Ectodermal cell (in vitro differentiated cells): ENCODE results near the gene TMEM14B.
"Not testable (repeated sequence)": the region's sequence is repeated elsewhere in the genome, so short reads cannot be mapped to it uniquely, and the experiment has no call there.

Experiments used
- H3K27ac ChIP-seq: 2 replicates; pipeline ENCODE4 v1.7.0; 2013; ENCODE audit warnings: mild to moderate bottlenecking, low read depth, low read length; ENCODE audit not compliant: insufficient read depth, poor library complexity, severe bottlenecking
- H3K27me3 ChIP-seq: 2 replicates; pipeline ENCODE4 v1.7.0; 2013; ENCODE audit warnings: mild to moderate bottlenecking, low read length; ENCODE audit not compliant: insufficient read depth, control insufficient read depth, poor library complexity, severe bottlenecking
- H3K36me3 ChIP-seq: one replicate; pipeline ENCODE4 v1.7.0; 2013; ENCODE audit warnings: low read length; ENCODE audit not compliant: control insufficient read depth, insufficient read depth
- H3K4me1 ChIP-seq: one replicate; pipeline ENCODE4 v1.7.0; 2013; ENCODE audit warnings: low read length; ENCODE audit not compliant: control insufficient read depth, insufficient read depth
- H3K4me3 ChIP-seq: 2 replicates; pipeline ENCODE4 v1.7.0; 2013; ENCODE audit warnings: low read depth, low read length, control low read depth; ENCODE audit not compliant: insufficient read depth
- H3K9me3 ChIP-seq: 2 replicates; pipeline ENCODE4 v1.7.0; 2013; ENCODE audit warnings: mild to moderate bottlenecking, low read length, moderate library complexity; ENCODE audit not compliant: control insufficient read depth
- WGBS, 2 experiments: methylation state at CpG; one replicate each; pipeline ENCODE4 v1.1.7; 2013; ENCODE audit warnings: missing lambda C conversion rate in 2 of 2; 5-methylcytosine and 5-hydroxymethylcytosine counted together

TMEM14B gene

GRCh38 chr6:10723567-10723881, 24.1 kb upstream of the TMEM14B start:
- peaks cover 9% of the 10 kb centered on the region for H3K36me3 ChIP-seq
- H3K27me3 ChIP-seq, result no peaks in the 10 kb centered on the region
- H3K27ac ChIP-seq, result peak overlapping the region; percentile 73
- H3K4me1 ChIP-seq, result peaks cover 17% of the 10 kb centered on the region
- peak overlapping the region; percentile 51 for H3K4me3 ChIP-seq
- WGBS, 2 experiments, result 49 to 50% methylated on average over 7 of the region's 7 CpGs
- no peaks in the 10 kb centered on the region for H3K9me3 ChIP-seq

- H3K9me3 ChIP-seq, result no peaks in the 10 kb centered on the region
- H3K27ac ChIP-seq, result no peak overlapping the region
- no peaks in the 10 kb centered on the region for H3K27me3 ChIP-seq
- WGBS, 2 experiments, result 91 to 93% methylated on average over 6 of the region's 6 CpGs
- no peak overlapping the region for H3K4me3 ChIP-seq
- H3K36me3 ChIP-seq, result peaks cover 20% of the 10 kb centered on the region
- peaks cover 17% of the 10 kb centered on the region for H3K4me1 ChIP-seq
These were observed 22.6 kb upstream of the TMEM14B start for GRCh38 chr6:10725044-10725443.

- peaks cover 17% of the 10 kb centered on the region for H3K4me1 ChIP-seq
- no peak overlapping the region for H3K27ac ChIP-seq
- no peak overlapping the region for H3K4me3 ChIP-seq
- peaks cover 20% of the 10 kb centered on the region for H3K36me3 ChIP-seq
- H3K9me3 ChIP-seq, result no peaks in the 10 kb centered on the region
- no peaks in the 10 kb centered on the region for H3K27me3 ChIP-seq
- 94 to 96% methylated on average over 8 to 9 of the region's 9 CpGs for WGBS, 2 experiments
These were observed 21.9 kb upstream of the TMEM14B start for GRCh38 chr6:10725716-10726115.

- peaks cover 34% of the 10 kb centered on the region for H3K36me3 ChIP-seq
- H3K27me3 ChIP-seq, result no peaks in the 10 kb centered on the region
- 96% methylated on average over 3 of the region's 3 CpGs for WGBS, 2 experiments
- H3K9me3 ChIP-seq, result no peaks in the 10 kb centered on the region
- no peak overlapping the region for H3K27ac ChIP-seq
- H3K4me3 ChIP-seq, result no peak overlapping the region
- H3K4me1 ChIP-seq, result no peaks in the 10 kb centered on the region
These were observed 17.4 kb upstream of the TMEM14B start for GRCh38 chr6:10730254-10730653.

- whole genome bisulfite sequencing, 2 experiments, result 92 to 94% methylated on average over 17 of the region's 17 CpGs
- Histone ChIP-seq H3K27me3 (no peaks in the 10 kb centered on the region), H3K4me3 (no peak overlapping the region), H3K36me3 (peaks cover 28% of the 10 kb centered on the region), H3K27ac (peak overlapping the region; percentile 16), H3K9me3 (no peaks in the 10 kb centered on the region), H3K4me1 (no peaks in the 10 kb centered on the region)
These were observed 14.4 kb upstream of the TMEM14B start for GRCh38 chr6:10733151-10733715.

- peaks cover 22% of the 10 kb centered on the region for H3K36me3 ChIP-seq
- no peaks in the 10 kb centered on the region for H3K9me3 ChIP-seq
- no peak overlapping the region for H3K27ac ChIP-seq
- H3K27me3 ChIP-seq, result no peaks in the 10 kb centered on the region
- no peak overlapping the region for H3K4me3 ChIP-seq
- 85 to 96% methylated on average over 3 of the region's 3 CpGs for WGBS, 2 experiments
- no peaks in the 10 kb centered on the region for H3K4me1 ChIP-seq
These were observed 13.7 kb upstream of the TMEM14B start for GRCh38 chr6:10733863-10734262.

GRCh38 chr6:10736731-10737130, 10.9 kb upstream of the TMEM14B start:
- H3K9me3 ChIP-seq, result no peaks in the 10 kb centered on the region
- WGBS, 2 experiments, result 80 to 100% methylated on average over 1 to 2 of the region's 2 CpGs
- no peak overlapping the region for H3K27ac ChIP-seq
- H3K27me3 ChIP-seq, result no peaks in the 10 kb centered on the region
- peaks cover 10% of the 10 kb centered on the region for H3K36me3 ChIP-seq
- H3K4me3 ChIP-seq, result no peak overlapping the region
- H3K4me1 ChIP-seq, result no peaks in the 10 kb centered on the region

GRCh38 chr6:10740061-10740460, 7.5 kb upstream of the TMEM14B start:
- no peaks in the 10 kb centered on the region for H3K9me3 ChIP-seq
- no peak overlapping the region for H3K27ac ChIP-seq

GRCh38 chr6:10741643-10742042, 6.0 kb upstream of the TMEM14B start:
- H3K9me3 ChIP-seq, H3K27ac ChIP-seq, H3K4me1 ChIP-seq, H3K36me3 ChIP-seq, H3K4me3 ChIP-seq, H3K27me3 ChIP-seq: not testable (repeated sequence)
- 91 to 96% methylated on average over 4 of the region's 4 CpGs for WGBS, 2 experiments

More at GRCh38 chr6:10740061-10740460, 7.5 kb upstream of the TMEM14B start:
- H3K27me3 ChIP-seq, result no peaks in the 10 kb centered on the region
- no peaks in the 10 kb centered on the region for H3K36me3 ChIP-seq
- no peak overlapping the region for H3K4me3 ChIP-seq
- no peaks in the 10 kb centered on the region for H3K4me1 ChIP-seq

- H3K4me3 ChIP-seq, result no peak overlapping the region
- H3K36me3 ChIP-seq, result no peaks in the 10 kb centered on the region
- H3K9me3 ChIP-seq, result no peaks in the 10 kb centered on the region
- no peaks in the 10 kb centered on the region for H3K27me3 ChIP-seq
- no peaks in the 10 kb centered on the region for H3K4me1 ChIP-seq
- no peak overlapping the region for H3K27ac ChIP-seq
- WGBS, 2 experiments, result 92 to 95% methylated on average over 12 of the region's 12 CpGs
These were observed 5.4 kb upstream of the TMEM14B start for GRCh38 chr6:10742251-10742650.

- 90 to 92% methylated on average over 4 to 6 of the region's 6 CpGs for WGBS, 2 experiments
- H3K36me3 ChIP-seq, result no peaks in the 10 kb centered on the region
- H3K4me1 ChIP-seq, result no peaks in the 10 kb centered on the region
- no peaks in the 10 kb centered on the region for H3K27me3 ChIP-seq
- H3K4me3 ChIP-seq, result no peak overlapping the region
- no peak overlapping the region for H3K27ac ChIP-seq
- H3K9me3 ChIP-seq, result no peaks in the 10 kb centered on the region
These were observed 4.1 kb upstream of the TMEM14B start for GRCh38 chr6:10743515-10743914.
